ENCODE results near the gene SVEP1.

The SVEP1 gene

DNA sequence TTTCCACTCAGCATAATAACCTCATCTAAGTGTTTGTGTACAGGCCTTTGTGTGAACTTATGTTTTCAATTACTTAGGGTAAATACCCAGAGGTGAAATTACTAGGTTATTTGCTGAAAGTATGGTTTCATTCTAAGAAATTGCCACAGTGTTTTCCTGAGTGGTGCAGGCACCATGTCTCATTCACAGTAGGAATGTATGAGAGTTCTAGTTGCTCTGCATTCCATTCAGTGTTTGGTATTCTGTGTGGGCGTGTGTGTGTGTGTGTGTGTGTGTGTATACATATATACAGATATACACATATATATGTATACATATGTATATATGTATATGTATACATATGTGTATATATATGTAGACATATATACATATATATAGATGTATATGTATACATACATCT lies 8.8 kb upstream of the SVEP1 start:
- no peak overlapping the region for H4K8ac ChIP-seq (ENCODE audit: low read depth, low read length)
- no peak overlapping the region for H3K18ac ChIP-seq (ENCODE audit: low read length)
- no peak overlapping the region for H2BK15ac ChIP-seq (replicated peaks; ENCODE audit: low read depth)
- H2BK5ac ChIP-seq (ENCODE audit: low read length): no peak overlapping the region
- no CpG with 5 or more reads among the region's 1 CpG for WGBS (ENCODE audit: extremely low coverage, insufficient coverage, low lambda C conversion rate)
- H3K4me2 ChIP-seq (ENCODE audit: low read length): no peak overlapping the region
- H3K27me3 ChIP-seq (ENCODE audit: insufficient read depth, low read length, poor library complexity): no peaks in the 10 kb centered on the region
- H2AK5ac ChIP-seq (ENCODE audit: low read length): no peak overlapping the region
- no peak overlapping the region for H3K4me3 ChIP-seq (ENCODE audit: low read length)
- H3K9ac ChIP-seq (ENCODE audit: low read length): no peak overlapping the region
- no peaks in the 10 kb centered on the region for H3K36me3 ChIP-seq (ENCODE audit: control insufficient read depth, insufficient read depth, low read length)
- H2BK120ac ChIP-seq (ENCODE audit: low read depth, low read length): no peak overlapping the region
- DNase-seq: no peak
- H3K4ac ChIP-seq (ENCODE audit: low read depth, low read length): no peak overlapping the region
- no peaks in the 10 kb centered on the region for H3K4me1 ChIP-seq (ENCODE audit: control insufficient read depth, low read depth, low read length)
- no peak overlapping the region for H4K5ac ChIP-seq (ENCODE audit: low read length)
- no peak overlapping the region for H3K27ac ChIP-seq (ENCODE audit: low read depth, low read length)
- no peak overlapping the region for H3K56ac ChIP-seq (ENCODE audit: low read length)
- H3K23ac ChIP-seq (ENCODE audit: low read length): no peak overlapping the region
- no peaks in the 10 kb centered on the region for H3K79me1 ChIP-seq (ENCODE audit: low read length)
- H3K79me2 ChIP-seq (ENCODE audit: control insufficient read depth, insufficient read depth, low read length): no peaks in the 10 kb centered on the region

GRCh38 chr9:110583237-110583636 lies 3.7 kb upstream of the SVEP1 start:
- no peak overlapping the region for H3K4ac ChIP-seq (ENCODE audit: low read depth, low read length)
- WGBS (ENCODE audit: extremely low coverage, insufficient coverage, low lambda C conversion rate): no CpG with 5 or more reads among the region's 4 CpGs

DNA sequence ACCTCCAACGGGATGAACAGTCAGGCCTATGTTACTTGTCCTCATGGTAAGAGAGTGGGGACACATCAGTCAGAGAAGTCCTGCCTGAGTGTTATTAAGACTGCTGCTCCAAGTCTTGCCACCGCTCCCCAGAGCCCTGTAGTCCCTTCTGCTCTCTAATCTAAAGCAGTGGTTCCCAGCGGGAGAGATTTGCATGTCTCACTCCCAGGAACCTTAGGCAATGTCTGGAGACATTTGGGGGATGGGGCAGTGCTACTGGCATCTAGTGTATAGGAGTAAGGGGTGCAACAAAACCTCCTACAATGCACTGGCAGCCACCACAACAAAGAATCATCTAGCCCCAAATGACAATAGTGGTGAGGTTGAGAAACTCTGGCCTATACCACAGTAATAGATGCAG lies 2.6 kb upstream of the SVEP1 start:
- H2BK5ac ChIP-seq (ENCODE audit: low read length): peak overlapping the region; percentile 73
- no peak overlapping the region for H4K8ac ChIP-seq (ENCODE audit: low read depth, low read length)
- H3K27me3 ChIP-seq (ENCODE audit: insufficient read depth, low read length, poor library complexity): no peaks in the 10 kb centered on the region
- H2BK15ac ChIP-seq (replicated peaks; ENCODE audit: low read depth): no peak overlapping the region
- no peaks in the 10 kb centered on the region for H3K79me2 ChIP-seq (ENCODE audit: control insufficient read depth, insufficient read depth, low read length)
- peak overlapping the region; percentile 16 for H3K27ac ChIP-seq (ENCODE audit: low read depth, low read length)
- H3K36me3 ChIP-seq (ENCODE audit: control insufficient read depth, insufficient read depth, low read length): no peaks in the 10 kb centered on the region
- no peak overlapping the region for H4K5ac ChIP-seq (ENCODE audit: low read length)
- no CpG with 5 or more reads among the region's 3 CpGs for WGBS (ENCODE audit: extremely low coverage, insufficient coverage, low lambda C conversion rate)
- no peak overlapping the region for H3K18ac ChIP-seq (ENCODE audit: low read length)
- no peak overlapping the region for H2AK5ac ChIP-seq (ENCODE audit: low read length)
- no peak overlapping the region for H3K4me2 ChIP-seq (ENCODE audit: low read length)
- peak; percentile 97 for DNase-seq
- H3K23ac ChIP-seq (ENCODE audit: low read length): no peak overlapping the region
- H3K56ac ChIP-seq (ENCODE audit: low read length): peak overlapping the region; percentile 68
- peaks cover 12% of the 10 kb centered on the region for H3K4me1 ChIP-seq (ENCODE audit: control insufficient read depth, low read depth, low read length)
- peak overlapping the region; percentile 13 for H3K9ac ChIP-seq (ENCODE audit: low read length)
- no peak overlapping the region for H3K4ac ChIP-seq (ENCODE audit: low read depth, low read length)
- H3K4me3 ChIP-seq (ENCODE audit: low read length): no peak overlapping the region
- H2BK120ac ChIP-seq (ENCODE audit: low read depth, low read length): no peak overlapping the region
- H3K79me1 ChIP-seq (ENCODE audit: low read length): no peaks in the 10 kb centered on the region

More at GRCh38 chr9:110583237-110583636, 3.7 kb upstream of the SVEP1 start:
- no peak overlapping the region for H2BK120ac ChIP-seq (ENCODE audit: low read depth, low read length)
- H3K79me1 ChIP-seq (ENCODE audit: low read length): no peaks in the 10 kb centered on the region
- H3K79me2 ChIP-seq (ENCODE audit: control insufficient read depth, insufficient read depth, low read length): no peaks in the 10 kb centered on the region
- no peak overlapping the region for H3K27ac ChIP-seq (ENCODE audit: low read depth, low read length)
- H3K4me3 ChIP-seq (ENCODE audit: low read length): no peak overlapping the region
- H3K4me1 ChIP-seq (ENCODE audit: control insufficient read depth, low read depth, low read length): peaks cover 12% of the 10 kb centered on the region
- peak overlapping the region; percentile 78 for H3K56ac ChIP-seq (ENCODE audit: low read length)
- H3K27me3 ChIP-seq (ENCODE audit: insufficient read depth, low read length, poor library complexity): no peaks in the 10 kb centered on the region
- H4K8ac ChIP-seq (ENCODE audit: low read depth, low read length): no peak overlapping the region
- no peak overlapping the region for H2BK15ac ChIP-seq (replicated peaks; ENCODE audit: low read depth)
- H4K5ac ChIP-seq (ENCODE audit: low read length): no peak overlapping the region
- peak overlapping the region; percentile 10 for H3K9ac ChIP-seq (ENCODE audit: low read length)
- H3K18ac ChIP-seq (ENCODE audit: low read length): peak overlapping the region; percentile 41
- H2AK5ac ChIP-seq (ENCODE audit: low read length): peak overlapping the region; percentile 82
- DNase-seq: no peak
- no peaks in the 10 kb centered on the region for H3K36me3 ChIP-seq (ENCODE audit: control insufficient read depth, insufficient read depth, low read length)
- peak overlapping the region; percentile 91 for H3K23ac ChIP-seq (ENCODE audit: low read length)
- H3K4me2 ChIP-seq (ENCODE audit: low read length): no peak overlapping the region
- peak overlapping the region; percentile 84 for H2BK5ac ChIP-seq (ENCODE audit: low read length)

GRCh38 chr9:110580850-110581249 lies 1.3 kb upstream of the SVEP1 start:
- H3K79me1 ChIP-seq (ENCODE audit: low read length): no peaks in the 10 kb centered on the region
- DNase-seq: no peak
- H3K27me3 ChIP-seq (ENCODE audit: insufficient read depth, low read length, poor library complexity): no peaks in the 10 kb centered on the region

DNA sequence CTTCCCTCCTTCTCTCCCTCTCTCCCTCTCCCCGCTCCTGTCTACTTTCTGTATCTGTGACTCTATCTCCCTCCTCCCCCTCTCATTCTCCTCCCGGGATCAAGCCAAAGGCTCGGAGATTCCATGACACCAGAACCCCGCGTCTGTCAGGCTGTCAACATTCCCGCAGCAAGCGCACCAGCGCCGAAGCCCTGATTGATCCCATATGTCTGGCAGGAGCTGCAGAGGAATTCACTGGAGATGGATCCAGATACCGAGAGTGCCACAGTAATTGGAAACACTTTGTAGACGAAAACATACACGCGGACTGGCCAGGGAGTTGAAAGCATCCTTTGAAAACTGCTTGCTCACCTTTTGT lies 300 bp upstream of the SVEP1 start:
- no peak overlapping the region for H3K18ac ChIP-seq (ENCODE audit: low read length)
- H3K4me1 ChIP-seq (ENCODE audit: control insufficient read depth, low read depth, low read length): peaks cover 12% of the 10 kb centered on the region
- peak overlapping the region; percentile 2 for H3K4me3 ChIP-seq (ENCODE audit: low read length)
- no peaks in the 10 kb centered on the region for H3K79me1 ChIP-seq (ENCODE audit: low read length)
- H3K4me2 ChIP-seq (ENCODE audit: low read length): peak overlapping the region; percentile 92
- peak overlapping the region; percentile 95 for H3K56ac ChIP-seq (ENCODE audit: low read length)
- no peak overlapping the region for H3K4ac ChIP-seq (ENCODE audit: low read depth, low read length)
- no peak overlapping the region for H4K8ac ChIP-seq (ENCODE audit: low read depth, low read length)
- no peak overlapping the region for H2BK5ac ChIP-seq (ENCODE audit: low read length)
- H3K79me2 ChIP-seq (ENCODE audit: control insufficient read depth, insufficient read depth, low read length): no peaks in the 10 kb centered on the region
- H3K27me3 ChIP-seq (ENCODE audit: insufficient read depth, low read length, poor library complexity): no peaks in the 10 kb centered on the region
- no peak overlapping the region for H4K5ac ChIP-seq (ENCODE audit: low read length)
- peak overlapping the region; percentile 68 for H3K9ac ChIP-seq (ENCODE audit: low read length)
- H3K23ac ChIP-seq (ENCODE audit: low read length): no peak overlapping the region
- no CpG with 5 or more reads among the region's 13 CpGs for WGBS (ENCODE audit: extremely low coverage, insufficient coverage, low lambda C conversion rate)
- H2AK5ac ChIP-seq (ENCODE audit: low read length): no peak overlapping the region
- H3K27ac ChIP-seq (ENCODE audit: low read depth, low read length): no peak overlapping the region
- H2BK120ac ChIP-seq (ENCODE audit: low read depth, low read length): no peak overlapping the region
- no peak overlapping the region for H2BK15ac ChIP-seq (replicated peaks; ENCODE audit: low read depth)
- no peaks in the 10 kb centered on the region for H3K36me3 ChIP-seq (ENCODE audit: control insufficient read depth, insufficient read depth, low read length)
- peak; percentile 88 for DNase-seq

More at GRCh38 chr9:110580850-110581249, 1.3 kb upstream of the SVEP1 start:
- WGBS (ENCODE audit: extremely low coverage, insufficient coverage, low lambda C conversion rate): no CpG with 5 or more reads among the region's 6 CpGs
- H3K4me2 ChIP-seq (ENCODE audit: low read length): no peak overlapping the region
- no peak overlapping the region for H3K4ac ChIP-seq (ENCODE audit: low read depth, low read length)
- no peak overlapping the region for H2BK5ac ChIP-seq (ENCODE audit: low read length)
- peaks cover 12% of the 10 kb centered on the region for H3K4me1 ChIP-seq (ENCODE audit: control insufficient read depth, low read depth, low read length)
- no peak overlapping the region for H3K56ac ChIP-seq (ENCODE audit: low read length)
- H3K27ac ChIP-seq (ENCODE audit: low read depth, low read length): no peak overlapping the region
- no peak overlapping the region for H3K4me3 ChIP-seq (ENCODE audit: low read length)
- H3K79me2 ChIP-seq (ENCODE audit: control insufficient read depth, insufficient read depth, low read length): no peaks in the 10 kb centered on the region
- no peaks in the 10 kb centered on the region for H3K36me3 ChIP-seq (ENCODE audit: control insufficient read depth, insufficient read depth, low read length)
- H2BK15ac ChIP-seq (replicated peaks; ENCODE audit: low read depth): peak overlapping the region; percentile 99
- peak overlapping the region; percentile 57 for H3K18ac ChIP-seq (ENCODE audit: low read length)
- H4K8ac ChIP-seq (ENCODE audit: low read depth, low read length): no peak overlapping the region
- H2AK5ac ChIP-seq (ENCODE audit: low read length): no peak overlapping the region
- no peak overlapping the region for H3K23ac ChIP-seq (ENCODE audit: low read length)
- H2BK120ac ChIP-seq (ENCODE audit: low read depth, low read length): no peak overlapping the region
- no peak overlapping the region for H3K9ac ChIP-seq (ENCODE audit: low read length)
- no peak overlapping the region for H4K5ac ChIP-seq (ENCODE audit: low read length)

- H4K5ac ChIP-seq (ENCODE audit: low read length): no peak overlapping the region
- H2AK5ac ChIP-seq (ENCODE audit: low read length): no peak overlapping the region
- H3K56ac ChIP-seq (ENCODE audit: low read length): peak overlapping the region; percentile 95
- H4K8ac ChIP-seq (ENCODE audit: low read depth, low read length): no peak overlapping the region
- no peaks in the 10 kb centered on the region for H3K79me1 ChIP-seq (ENCODE audit: low read length)
- no peak overlapping the region for H3K4ac ChIP-seq (ENCODE audit: low read depth, low read length)
- no peaks in the 10 kb centered on the region for H3K36me3 ChIP-seq (ENCODE audit: control insufficient read depth, insufficient read depth, low read length)
- no peaks in the 10 kb centered on the region for H3K27me3 ChIP-seq (ENCODE audit: insufficient read depth, low read length, poor library complexity)
- H3K18ac ChIP-seq (ENCODE audit: low read length): peak overlapping the region; percentile 43
- peak overlapping the region; percentile 92 for H3K4me2 ChIP-seq (ENCODE audit: low read length)
- H3K4me3 ChIP-seq (ENCODE audit: low read length): no peak overlapping the region
- DNase-seq: no peak
- no peak overlapping the region for H3K23ac ChIP-seq (ENCODE audit: low read length)
- WGBS (ENCODE audit: extremely low coverage, insufficient coverage, low lambda C conversion rate): no CpG with 5 or more reads among the region's 22 CpGs
- no peak overlapping the region for H3K27ac ChIP-seq (ENCODE audit: low read depth, low read length)
- H2BK5ac ChIP-seq (ENCODE audit: low read length): no peak overlapping the region
- no peak overlapping the region for H2BK15ac ChIP-seq (replicated peaks; ENCODE audit: low read depth)
- peak overlapping the region; percentile 68 for H3K9ac ChIP-seq (ENCODE audit: low read length)
- no peaks in the 10 kb centered on the region for H3K79me2 ChIP-seq (ENCODE audit: control insufficient read depth, insufficient read depth, low read length)
- no peak overlapping the region for H2BK120ac ChIP-seq (ENCODE audit: low read depth, low read length)
- H3K4me1 ChIP-seq (ENCODE audit: control insufficient read depth, low read depth, low read length): peaks cover 12% of the 10 kb centered on the region
These were observed 937 bp downstream of the SVEP1 start for GRCh38 chr9:110578575-110579033.

Measured in mesendoderm (in vitro differentiated cells).